HEK293 (cell line): ENCODE measurements around the gene TMEM134.

Experiments
- AEBP2 ChIP-seq: fragments of 450-650 bp; formaldehyde crosslinking; IDR thresholded peaks from 2 replicates; pipeline ENCODE4 v1.5.1; 2016; ENCODE audit warnings: missing biosample characterization, missing genetic modification characterization, borderline replicate concordance
- EGR2 ChIP-seq: fragments of 450-650 bp; formaldehyde crosslinking; IDR thresholded peaks from 2 replicates; pipeline ENCODE4 v1.5.1; 2016; ENCODE audit warnings: low read depth, missing biosample characterization, missing genetic modification characterization
- GLI4 ChIP-seq: fragments of 450-650 bp; formaldehyde crosslinking; IDR thresholded peaks from 2 replicates; pipeline ENCODE4 v1.5.1; 2016; ENCODE audit warnings: missing biosample characterization, missing genetic modification characterization
- IKZF3 ChIP-seq: fragments of 450-650 bp; IDR thresholded peaks from 2 replicates; pipeline ENCODE4 v1.5.0; 2018; ENCODE audit warnings: missing biosample characterization, mild to moderate bottlenecking, missing genetic modification characterization, moderate library complexity
- KLF7 ChIP-seq: fragments of 450-650 bp; formaldehyde crosslinking; IDR thresholded peaks from 2 replicates; pipeline ENCODE4 v1.5.1; 2016; ENCODE audit warnings: missing biosample characterization, missing genetic modification characterization, borderline replicate concordance
- RBAK ChIP-seq: fragments of 450-650 bp; formaldehyde crosslinking; IDR thresholded peaks from 2 replicates; pipeline ENCODE4 v1.5.1; 2016; ENCODE audit warnings: missing biosample characterization, missing genetic modification characterization
- SALL2 ChIP-seq: fragments of 450-650 bp; formaldehyde crosslinking; IDR thresholded peaks from 2 replicates; pipeline ENCODE4 v1.5.0; 2017; ENCODE audit warnings: missing biosample characterization, mild to moderate bottlenecking, missing genetic modification characterization, borderline replicate concordance
- SCRT2 ChIP-seq: fragments of 450-650 bp; formaldehyde crosslinking; IDR thresholded peaks from 2 replicates; pipeline ENCODE4 v1.5.1; 2016; ENCODE audit warnings: missing biosample characterization, missing genetic modification characterization
- ZBTB20 ChIP-seq: fragments of 450-650 bp; formaldehyde crosslinking; IDR thresholded peaks from 2 replicates; pipeline ENCODE4 v1.5.1; 2016; ENCODE audit warnings: missing biosample characterization, missing genetic modification characterization
- ZIC2 ChIP-seq: fragments of 450-650 bp; formaldehyde crosslinking; IDR thresholded peaks from 2 replicates; pipeline ENCODE4 v1.5.1; 2016; ENCODE audit warnings: missing biosample characterization, missing genetic modification characterization
- ZNF10 ChIP-seq: fragments of 450-650 bp; formaldehyde crosslinking; IDR thresholded peaks from 2 replicates; pipeline ENCODE4 v1.5.1; 2017; ENCODE audit warnings: missing biosample characterization, missing genetic modification characterization
- ZNF133 ChIP-seq: fragments of 450-650 bp; formaldehyde crosslinking; IDR thresholded peaks from 2 replicates; pipeline ENCODE4 v1.5.1; 2016; ENCODE audit warnings: missing biosample characterization, missing genetic modification characterization
- ZNF16 ChIP-seq: fragments of 450-650 bp; formaldehyde crosslinking; IDR thresholded peaks from 2 replicates; pipeline ENCODE4 v1.5.1; 2016; ENCODE audit warnings: low read depth, missing biosample characterization, missing genetic modification characterization
- ZNF221 ChIP-seq: fragments of 450-650 bp; formaldehyde crosslinking; IDR thresholded peaks from 2 replicates; pipeline ENCODE4 v1.5.1; 2017; ENCODE audit warnings: missing biosample characterization, missing genetic modification characterization, borderline replicate concordance
- ZNF266 ChIP-seq: fragments of 450-650 bp; formaldehyde crosslinking; IDR thresholded peaks from 2 replicates; pipeline ENCODE4 v1.5.1; 2016; ENCODE audit warnings: missing biosample characterization, missing genetic modification characterization, low read depth
- ZNF280C ChIP-seq: fragments of 450-650 bp; formaldehyde crosslinking; IDR thresholded peaks from 2 replicates; pipeline ENCODE4 v1.5.1; 2016; ENCODE audit warnings: missing biosample characterization, missing genetic modification characterization
- ZNF302 ChIP-seq: fragments of 450-650 bp; formaldehyde crosslinking; IDR thresholded peaks from 2 replicates; pipeline ENCODE4 v1.5.1; 2016; ENCODE audit warnings: missing biosample characterization, missing genetic modification characterization, low read depth
- ZNF311 ChIP-seq: fragments of 450-650 bp; formaldehyde crosslinking; IDR thresholded peaks from 2 replicates; pipeline ENCODE4 v1.5.1; 2017; ENCODE audit warnings: missing biosample characterization, missing genetic modification characterization, borderline replicate concordance
- ZNF404 ChIP-seq: fragments of 450-650 bp; formaldehyde crosslinking; IDR thresholded peaks from 2 replicates; pipeline ENCODE4 v1.5.1; 2017; ENCODE audit warnings: missing biosample characterization, missing genetic modification characterization
- ZNF626 ChIP-seq: fragments of 450-650 bp; sonication (Bioruptor Pico); formaldehyde crosslinking; IDR thresholded peaks from 2 replicates; pipeline ENCODE4 v1.5.1; 2018; ENCODE audit warnings: missing biosample characterization, missing genetic modification characterization, inconsistent platforms
- ZNF677 ChIP-seq: fragments of 450-650 bp; IDR thresholded peaks from 2 replicates; pipeline ENCODE4 v1.5.0; 2018; ENCODE audit warnings: missing biosample characterization, mild to moderate bottlenecking, missing genetic modification characterization, moderate library complexity
- ZSCAN16 ChIP-seq: fragments of 450-650 bp; formaldehyde crosslinking; IDR thresholded peaks from 2 replicates; pipeline ENCODE4 v1.5.1; 2016; ENCODE audit warnings: missing biosample characterization, missing genetic modification characterization
- ZSCAN23 ChIP-seq: fragments of 450-650 bp; formaldehyde crosslinking; IDR thresholded peaks from 2 replicates; pipeline ENCODE4 v1.5.1; 2016; ENCODE audit warnings: missing biosample characterization, missing genetic modification characterization
- ZSCAN30 ChIP-seq: fragments of 450-650 bp; IDR thresholded peaks from 2 replicates; pipeline ENCODE4 v1.5.1; 2018; ENCODE audit warnings: missing biosample characterization, mild to moderate bottlenecking, missing genetic modification characterization, moderate library complexity
- TF ChIP-seq, protein P1 (sequence below): fragments of 450-650 bp; formaldehyde crosslinking; optimal IDR thresholded peaks from 2 replicates; pipeline ENCODE3; 2016; ENCODE audit warnings: missing biosample characterization, mild to moderate bottlenecking, missing genetic modification characterization
- TF ChIP-seq, protein P2 (sequence below): fragments of 450-650 bp; formaldehyde crosslinking; IDR thresholded peaks from 2 replicates; pipeline ENCODE4 v1.5.1; 2016; ENCODE audit warnings: missing biosample characterization, missing genetic modification characterization
- TF ChIP-seq, protein P3 (sequence below): fragments of 450-650 bp; formaldehyde crosslinking; IDR thresholded peaks from 2 replicates; pipeline ENCODE4 v1.5.1; 2016; ENCODE audit warnings: missing biosample characterization, missing genetic modification characterization
- TF ChIP-seq, protein P4 (sequence below): fragments of 450-650 bp; formaldehyde crosslinking; IDR thresholded peaks from 2 replicates; pipeline ENCODE4 v1.5.1; 2016; ENCODE audit warnings: missing biosample characterization, missing genetic modification characterization, borderline replicate concordance

The TMEM134 gene

GRCh38 chr11:67504005-67504949, 35.2 kb upstream of the TMEM134 start (continued):
- TF ChIP-seq, protein P1, sequence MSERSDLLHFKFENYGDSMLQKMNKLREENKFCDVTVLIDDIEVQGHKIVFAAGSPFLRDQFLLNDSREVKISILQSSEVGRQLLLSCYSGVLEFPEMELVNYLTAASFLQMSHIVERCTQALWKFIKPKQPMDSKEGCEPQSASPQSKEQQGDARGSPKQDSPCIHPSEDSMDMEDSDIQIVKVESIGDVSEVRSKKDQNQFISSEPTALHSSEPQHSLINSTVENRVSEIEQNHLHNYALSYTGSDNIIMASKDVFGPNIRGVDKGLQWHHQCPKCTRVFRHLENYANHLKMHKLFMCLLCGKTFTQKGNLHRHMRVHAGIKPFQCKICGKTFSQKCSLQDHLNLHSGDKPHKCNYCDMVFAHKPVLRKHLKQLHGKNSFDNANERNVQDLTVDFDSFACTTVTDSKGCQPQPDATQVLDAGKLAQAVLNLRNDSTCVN (tag by site-specific recombination): peak; percentile 72
- TF ChIP-seq ZNF10 (tag by site-specific recombination) (no peak), ZNF280C (no peak), ZSCAN16 (tag by site-specific recombination) (no peak), AEBP2 (tag by site-specific recombination) (no peak), ZNF302 (no peak), ZSCAN23 (no peak), ZSCAN30 (tag by site-specific recombination) (no peak), ZNF266 (tag by site-specific recombination) (no peak), IKZF3 (tag by site-specific recombination) (no peak), EGR2 (no peak), ZNF133 (tag by site-specific recombination) (no peak), SCRT2 (no peak), ZBTB20 (tag by site-specific recombination) (peak; percentile 93), GLI4 (tag by site-specific recombination) (no peak), ZNF16 (tag by site-specific recombination) (no peak), SALL2 (no peak), ZNF311 (no peak), KLF7 (no peak), ZNF404 (tag by site-specific recombination) (no peak), ZNF626 (tag by site-specific recombination) (no peak), ZNF221 (tag by site-specific recombination) (no peak), ZIC2 (tag by site-specific recombination) (peak; percentile 85; the same call in 1 of the 2 replicates), ZNF677 (tag by site-specific recombination) (no peak), RBAK (tag by site-specific recombination) (no peak)
- TF ChIP-seq, protein P2, sequence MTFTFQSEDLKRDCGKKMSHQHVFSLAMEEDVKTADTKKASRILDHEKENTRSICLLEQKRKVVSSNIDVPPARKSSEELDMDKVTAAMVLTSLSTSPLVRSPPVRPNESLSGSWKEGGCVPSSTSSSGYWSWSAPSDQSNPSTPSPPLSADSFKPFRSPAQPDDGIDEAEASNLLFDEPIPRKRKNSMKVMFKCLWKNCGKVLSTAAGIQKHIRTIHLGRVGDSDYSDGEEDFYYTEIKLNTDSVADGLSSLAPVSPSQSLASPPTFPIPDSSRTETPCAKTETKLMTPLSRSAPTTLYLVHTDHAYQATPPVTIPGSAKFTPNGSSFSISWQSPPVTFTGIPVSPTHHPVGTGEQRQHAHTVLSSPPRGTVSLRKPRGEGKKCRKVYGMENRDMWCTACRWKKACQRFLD: no peak
- TF ChIP-seq, protein P3, sequence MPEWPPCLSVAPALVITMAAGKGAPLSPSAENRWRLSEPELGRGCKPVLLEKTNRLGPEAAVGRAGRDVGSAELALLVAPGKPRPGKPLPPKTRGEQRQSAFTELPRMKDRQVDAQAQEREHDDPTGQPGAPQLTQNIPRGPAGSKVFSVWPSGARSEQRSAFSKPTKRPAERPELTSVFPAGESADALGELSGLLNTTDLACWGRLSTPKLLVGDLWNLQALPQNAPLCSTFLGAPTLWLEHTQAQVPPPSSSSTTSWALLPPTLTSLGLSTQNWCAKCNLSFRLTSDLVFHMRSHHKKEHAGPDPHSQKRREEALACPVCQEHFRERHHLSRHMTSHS (tag by site-specific recombination): no peak
- TF ChIP-seq, protein P4, sequence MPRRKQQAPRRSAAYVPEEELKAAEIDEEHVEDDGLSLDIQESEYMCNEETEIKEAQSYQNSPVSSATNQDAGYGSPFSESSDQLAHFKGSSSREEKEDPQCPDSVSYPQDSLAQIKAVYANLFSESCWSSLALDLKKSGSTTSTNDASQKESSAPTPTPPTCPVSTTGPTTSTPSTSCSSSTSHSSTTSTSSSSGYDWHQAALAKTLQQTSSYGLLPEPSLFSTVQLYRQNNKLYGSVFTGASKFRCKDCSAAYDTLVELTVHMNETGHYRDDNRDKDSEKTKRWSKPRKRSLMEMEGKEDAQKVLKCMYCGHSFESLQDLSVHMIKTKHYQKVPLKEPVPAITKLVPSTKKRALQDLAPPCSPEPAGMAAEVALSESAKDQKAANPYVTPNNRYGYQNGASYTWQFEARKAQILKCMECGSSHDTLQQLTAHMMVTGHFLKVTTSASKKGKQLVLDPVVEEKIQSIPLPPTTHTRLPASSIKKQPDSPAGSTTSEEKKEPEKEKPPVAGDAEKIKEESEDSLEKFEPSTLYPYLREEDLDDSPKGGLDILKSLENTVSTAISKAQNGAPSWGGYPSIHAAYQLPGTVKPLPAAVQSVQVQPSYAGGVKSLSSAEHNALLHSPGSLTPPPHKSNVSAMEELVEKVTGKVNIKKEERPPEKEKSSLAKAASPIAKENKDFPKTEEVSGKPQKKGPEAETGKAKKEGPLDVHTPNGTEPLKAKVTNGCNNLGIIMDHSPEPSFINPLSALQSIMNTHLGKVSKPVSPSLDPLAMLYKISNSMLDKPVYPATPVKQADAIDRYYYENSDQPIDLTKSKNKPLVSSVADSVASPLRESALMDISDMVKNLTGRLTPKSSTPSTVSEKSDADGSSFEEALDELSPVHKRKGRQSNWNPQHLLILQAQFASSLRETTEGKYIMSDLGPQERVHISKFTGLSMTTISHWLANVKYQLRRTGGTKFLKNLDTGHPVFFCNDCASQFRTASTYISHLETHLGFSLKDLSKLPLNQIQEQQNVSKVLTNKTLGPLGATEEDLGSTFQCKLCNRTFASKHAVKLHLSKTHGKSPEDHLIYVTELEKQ: no peak
